ENCODE results near the gene LRBA.

GRCh38 chr4:150475763-150476162, 539.3 kb downstream of the LRBA start:
- TF ChIP-seq CTCF (IDR thresholded peaks at IDR 0.05; ENCODE audit: low read depth, low read length, poor library complexity, severe bottlenecking) (no peak), EZH2phosphoT487 (IDR thresholded peaks at IDR 0.05; ENCODE audit: borderline replicate concordance, low read length) (no peak)
